NT2/D1 (cell line): ENCODE measurements around the gene ERGIC3.

ENCODE experiments used
- YY1 ChIP-seq: IDR thresholded peaks from 2 replicates; pipeline ENCODE4 v1.6.1; 2011; ENCODE audit not compliant: insufficient read length, insufficient read depth
- ZNF274 ChIP-seq: IDR thresholded peaks from 2 replicates; pipeline ENCODE4 v1.6.1; 2011; ENCODE audit warnings: mild to moderate bottlenecking, low read depth, low read length

DNA sequence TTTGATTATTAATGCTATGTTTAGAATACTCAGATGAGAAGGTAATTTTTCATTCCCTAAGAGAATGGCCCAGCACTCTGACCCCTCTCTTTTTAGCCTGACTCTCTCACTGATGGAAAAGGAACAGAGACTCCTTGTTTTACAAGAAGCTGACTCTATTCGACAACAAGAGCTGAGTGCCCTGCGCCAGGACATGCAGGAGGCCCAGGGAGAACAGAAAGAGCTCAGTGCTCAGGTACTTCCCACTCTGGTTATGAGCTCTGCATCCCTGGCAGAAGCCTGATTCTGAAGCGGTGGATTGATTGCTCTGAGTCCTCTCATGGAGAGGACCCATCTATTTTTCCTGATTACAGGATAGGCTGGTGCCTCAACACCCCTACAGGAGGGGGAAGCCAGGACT lies 45.4 kb upstream of the ERGIC3 start:
- TF ChIP-seq YY1 = no peak
- TF ChIP-seq ZNF274 = no peak
